Colonic mucosa (tissue), 4 donors: ENCODE results near the gene DESI2. TPM values are rescaled to one million over a fixed set of nuclear protein-coding genes. Genes with fewer than 3 reads are reported as not detected.

Experiments
- DNase-seq: peaks from one replicate; pipeline ENCODE4 v3.0.0-alpha.2; 2020
- H3K27ac ChIP-seq: fragments of 200-600 bp; one replicate; pipeline ENCODE4 v1.8.0; 2021
- H3K27me3 ChIP-seq: fragments of 200-600 bp; one replicate; pipeline ENCODE4 v1.8.0; 2021
- H3K36me3 ChIP-seq: fragments of 200-600 bp; one replicate; pipeline ENCODE4 v1.8.0; 2021
- H3K4me1 ChIP-seq: fragments of 200-600 bp; one replicate; pipeline ENCODE4 v1.8.0; 2021; ENCODE audit warnings: mild to moderate bottlenecking
- H3K4me3 ChIP-seq: fragments of 200-600 bp; one replicate; pipeline ENCODE4 v1.8.0; 2021
- H3K9ac ChIP-seq, 2 donors: one replicate each; pipeline ENCODE4 v1.7.0; 2013; ENCODE audit warnings: control low read depth in 2 of 2, low read depth in 2 of 2, low read length in 2 of 2
- H3K9me3 ChIP-seq: fragments of 200-600 bp; one replicate; pipeline ENCODE4 v1.8.0; 2021
- CTCF ChIP-seq: fragments of 200-600 bp; IDR thresholded peaks from one replicate; pipeline ENCODE4 v1.8.0; 2022; ENCODE audit warnings: antibody characterized with exemption, mild to moderate bottlenecking
- intact Hi-C: fragments of 100-400 bp; cut with DNase I; formaldehyde crosslinking; loops from one replicate; pipeline ENCODE4 v1.14.1; 2022
- total RNA-seq, 2 donors: library from RNA; stranded (reverse); fragmentation: NEBNext Ultra II Directional in 1 of 2; extraction: Animal tissue kit (Norgen Biotek cat#: 25700) in 1 of 2; gene quantifications; one replicate each; pipeline ENCODE4 v1.2.1, GENCODE V29; 2021
- donor health status: healthy.
- donor health status: DM: no; HTN: no; CAD: no.
- donor health status: DM: no; HTN: no; CAD: no.

The DESI2 gene
- total RNA-seq, 2 donors from 2014 or later: 34.5 to 57.4 TPM

DNA sequence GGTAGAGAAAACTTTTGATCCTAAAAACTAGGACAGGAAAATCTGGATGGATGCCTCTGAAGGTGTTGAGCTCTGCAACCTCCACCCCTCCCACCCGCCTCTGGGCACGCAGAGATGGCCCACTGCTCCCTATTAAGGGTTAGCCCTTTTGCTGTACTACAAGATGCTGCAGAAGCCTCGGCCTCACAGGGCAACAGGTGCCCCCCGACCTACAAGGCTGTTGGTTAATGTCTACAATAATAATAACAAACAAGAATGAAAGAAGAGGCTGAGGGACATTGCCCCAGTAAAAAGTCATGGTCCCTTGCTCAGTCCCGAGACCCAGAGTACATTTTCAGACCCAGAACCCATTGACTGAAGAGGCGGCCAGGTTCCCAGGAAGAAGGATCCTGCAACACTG lies 7.5 kb upstream of the DESI2 start:
- intact Hi-C loops: no loop called here
- Histone ChIP-seq H3K9me3 (no peaks in the 10 kb centered on the region), H3K4me1 (no peaks in the 10 kb centered on the region), H3K4me3 (no peak overlapping the region), H3K27ac (no peak overlapping the region), H3K9ac (no peak overlapping the region), H3K27me3 (no peaks in the 10 kb centered on the region), H3K36me3 (no peaks in the 10 kb centered on the region)
- no peak for DNase-seq
- TF ChIP-seq CTCF: no peak

DNA sequence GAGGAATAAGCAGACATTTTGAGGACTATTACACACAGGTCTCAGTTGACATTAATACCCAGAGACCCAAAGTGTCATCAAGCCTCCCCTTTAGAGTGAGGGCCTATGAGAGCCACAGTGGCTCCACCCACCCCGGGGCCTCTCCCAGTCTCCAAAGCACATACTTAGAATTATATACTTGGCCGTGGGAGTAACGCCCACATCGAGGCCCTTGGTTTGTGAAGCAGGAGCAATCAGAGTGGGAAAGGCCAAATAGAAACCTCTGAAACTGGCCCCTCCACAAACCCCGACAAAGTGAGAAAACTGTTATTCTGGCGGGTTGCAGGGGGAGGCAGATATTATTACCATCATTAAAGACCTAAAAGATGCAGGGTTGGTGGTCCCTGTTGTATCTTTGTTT lies 7.0 kb upstream of the DESI2 start:
- Histone ChIP-seq H3K4me3 (no peak overlapping the region), H3K9ac (no peak overlapping the region), H3K9me3 (no peaks in the 10 kb centered on the region), H3K36me3 (no peaks in the 10 kb centered on the region), H3K27ac (no peak overlapping the region), H3K4me1 (no peaks in the 10 kb centered on the region), H3K27me3 (no peaks in the 10 kb centered on the region)
- intact Hi-C loops: no loop called here
- DNase-seq: no peak
- no peak for TF ChIP-seq CTCF

- H3K27ac ChIP-seq: no peak overlapping the region
- no peak for DNase-seq
- intact Hi-C loops: no loop called here
- no peaks in the 10 kb centered on the region for H3K27me3 ChIP-seq
- no peak overlapping the region for H3K4me3 ChIP-seq
- no peaks in the 10 kb centered on the region for H3K9me3 ChIP-seq
- no peaks in the 10 kb centered on the region for H3K4me1 ChIP-seq
- no peaks in the 10 kb centered on the region for H3K36me3 ChIP-seq
- TF ChIP-seq CTCF: no peak
- no peak overlapping the region for H3K9ac ChIP-seq
Measured at GRCh38 chr1:244647819-244648218, 5.1 kb upstream of the DESI2 start.

GRCh38 chr1:244651956-244652622 lies 837 bp upstream of the DESI2 start:
- Histone ChIP-seq H3K27me3 (no peaks in the 10 kb centered on the region), H3K4me1 (peaks cover 7% of the 10 kb centered on the region), H3K4me3 (peak overlapping the region; percentile 34), H3K36me3 (no peaks in the 10 kb centered on the region), H3K9me3 (no peaks in the 10 kb centered on the region), H3K27ac (peak overlapping the region; percentile 88), H3K9ac (peak overlapping the region in 1 of 2 donors; percentile 42)
- DNase-seq: no peak
- no peak for TF ChIP-seq CTCF
- intact Hi-C loops: loop anchor here (5.0 kb wide), 1 partner anchor 200 kb away; the partner anchor contains the start of gene ADSS2

GRCh38 chr1:244653439-244654107 lies 647 bp downstream of the DESI2 start:
- peaks cover 7% of the 10 kb centered on the region for H3K4me1 ChIP-seq
- H3K4me3 ChIP-seq: peak overlapping the region; percentile 92
- TF ChIP-seq CTCF: peak; percentile 6
- H3K9ac ChIP-seq: peak overlapping the region; percentile 94 to 95
- H3K27me3 ChIP-seq: no peaks in the 10 kb centered on the region
- H3K27ac ChIP-seq: peak overlapping the region; percentile 88
- H3K36me3 ChIP-seq: no peaks in the 10 kb centered on the region
- peak; percentile 33 for DNase-seq
- H3K9me3 ChIP-seq: no peaks in the 10 kb centered on the region
- intact Hi-C loops: loop anchor here (5.0 kb wide), 1 partner anchor 201 kb away; the partner anchor contains the start of gene ADSS2
